ENCODE results near the gene MYL12B. TPM values are rescaled to one million over a fixed set of nuclear protein-coding genes. Genes with fewer than 3 reads are reported as not detected.
"Not testable (repeated sequence)": the region's sequence is repeated elsewhere in the genome, so short reads cannot be mapped to it uniquely, and the experiment has no call there.

The MYL12B gene
- total RNA-seq, 2 donors from 2014 or later = 208 to 328 TPM

GRCh38 chr18:3216987-3217386, 44.9 kb upstream of the MYL12B start:
- H3K36me3 ChIP-seq = peaks cover 8% of the 10 kb centered on the region
- TF ChIP-seq, protein P1, sequence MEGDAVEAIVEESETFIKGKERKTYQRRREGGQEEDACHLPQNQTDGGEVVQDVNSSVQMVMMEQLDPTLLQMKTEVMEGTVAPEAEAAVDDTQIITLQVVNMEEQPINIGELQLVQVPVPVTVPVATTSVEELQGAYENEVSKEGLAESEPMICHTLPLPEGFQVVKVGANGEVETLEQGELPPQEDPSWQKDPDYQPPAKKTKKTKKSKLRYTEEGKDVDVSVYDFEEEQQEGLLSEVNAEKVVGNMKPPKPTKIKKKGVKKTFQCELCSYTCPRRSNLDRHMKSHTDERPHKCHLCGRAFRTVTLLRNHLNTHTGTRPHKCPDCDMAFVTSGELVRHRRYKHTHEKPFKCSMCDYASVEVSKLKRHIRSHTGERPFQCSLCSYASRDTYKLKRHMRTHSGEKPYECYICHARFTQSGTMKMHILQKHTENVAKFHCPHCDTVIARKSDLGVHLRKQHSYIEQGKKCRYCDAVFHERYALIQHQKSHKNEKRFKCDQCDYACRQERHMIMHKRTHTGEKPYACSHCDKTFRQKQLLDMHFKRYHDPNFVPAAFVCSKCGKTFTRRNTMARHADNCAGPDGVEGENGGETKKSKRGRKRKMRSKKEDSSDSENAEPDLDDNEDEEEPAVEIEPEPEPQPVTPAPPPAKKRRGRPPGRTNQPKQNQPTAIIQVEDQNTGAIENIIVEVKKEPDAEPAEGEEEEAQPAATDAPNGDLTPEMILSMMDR (IDR thresholded peaks at IDR 0.05) = no peak
- no peak overlapping the region for H3K4me3 ChIP-seq
- no peaks in the 10 kb centered on the region for H3K27me3 ChIP-seq (replicated peaks; ENCODE audit: insufficient read depth)
- H3K4me1 ChIP-seq (ENCODE audit: control insufficient read depth in 1 of 2, low read depth in 2 of 2) = peaks cover 18 to 47% of the 10 kb centered on the region in 2 donors
- ATAC-seq (ENCODE audit: insufficient number of reproducible peaks, low FRiP score, low read depth) = no peak
- H3K9me3 ChIP-seq = no peaks in the 10 kb centered on the region
- no peak overlapping the region for H3K27ac ChIP-seq
- no peak for DNase-seq (ENCODE audit: low spot score)

DNA sequence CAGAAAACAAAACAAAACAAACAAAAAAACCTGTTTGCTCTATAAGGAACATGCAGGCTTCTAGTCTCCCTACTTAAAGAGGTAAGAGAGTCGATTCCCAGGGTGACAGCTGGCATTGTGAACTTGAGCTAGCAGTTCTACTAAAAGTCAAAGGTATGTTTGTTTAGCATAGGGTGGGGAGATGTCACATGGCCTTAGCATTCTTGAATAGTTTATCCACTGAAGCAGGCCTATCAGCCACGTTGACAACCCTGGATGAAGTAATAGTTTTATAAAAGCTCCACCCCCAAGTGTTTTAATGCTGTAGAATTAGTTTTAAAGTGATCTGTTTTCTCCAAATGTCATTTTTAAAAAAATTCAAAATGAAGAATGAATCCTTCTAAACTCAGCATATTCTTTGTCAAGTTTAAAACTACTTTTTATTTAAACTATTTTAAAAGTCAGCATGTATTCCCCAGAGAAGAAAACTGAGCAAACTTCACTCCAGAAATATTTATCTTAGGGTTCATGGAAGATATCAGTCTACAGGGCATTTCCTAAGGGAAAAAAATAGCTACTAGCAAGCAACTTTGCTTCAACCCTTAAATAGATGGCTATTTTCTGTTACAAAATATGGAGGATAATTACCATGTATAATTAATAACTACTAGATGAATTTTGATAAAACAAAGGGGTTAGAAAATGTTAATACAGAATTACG, 43.8 kb upstream of the MYL12B start:
- TF ChIP-seq, protein P1 (IDR thresholded peaks at IDR 0.05) = no peak
- Histone ChIP-seq H3K4me1 (ENCODE audit: control insufficient read depth in 1 of 2, low read depth in 2 of 2) (peaks cover 14 to 37% of the 10 kb centered on the region in 2 donors), H3K27ac (peak overlapping the region in 1 of 2 donors; percentile 88), H3K4me3 (peak overlapping the region; percentile 76), H3K36me3 (peaks cover 8% of the 10 kb centered on the region), H3K27me3 (replicated peaks; ENCODE audit: insufficient read depth) (no peaks in the 10 kb centered on the region), H3K9me3 (no peaks in the 10 kb centered on the region)
- ATAC-seq (ENCODE audit: insufficient number of reproducible peaks, low FRiP score, low read depth) (no peak), DNase-seq (ENCODE audit: low spot score) (no peak)

DNA sequence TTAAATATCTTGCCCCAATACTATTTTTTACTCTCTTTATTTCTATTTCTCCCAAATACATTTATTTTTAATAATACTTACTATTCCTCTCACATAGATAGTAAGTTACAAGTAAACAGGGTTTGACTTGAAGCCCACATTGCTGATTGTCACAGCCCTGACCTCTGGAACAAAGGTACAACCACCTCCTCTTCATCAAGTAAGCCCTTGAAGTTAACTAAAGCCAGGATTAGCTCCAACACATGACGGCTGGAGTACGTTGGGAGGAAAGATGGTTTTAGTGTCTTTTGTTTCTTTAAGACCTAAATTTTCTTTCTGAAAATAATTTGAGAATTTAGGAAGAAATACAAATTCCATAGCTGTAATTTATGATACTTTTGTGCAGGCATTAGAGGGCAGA, 43.1 kb upstream of the MYL12B start:
- TF ChIP-seq, protein P1 (IDR thresholded peaks at IDR 0.05) = no peak
- H3K9me3 ChIP-seq = no peaks in the 10 kb centered on the region
- peak overlapping the region; percentile 76 for H3K4me3 ChIP-seq
- DNase-seq (ENCODE audit: low spot score) (no peak), ATAC-seq (ENCODE audit: insufficient number of reproducible peaks, low FRiP score, low read depth) (no peak)
- peaks cover 6 to 30% of the 10 kb centered on the region in 2 donors for H3K4me1 ChIP-seq (ENCODE audit: control insufficient read depth in 1 of 2, low read depth in 2 of 2)
- H3K27me3 ChIP-seq (replicated peaks; ENCODE audit: insufficient read depth) = no peaks in the 10 kb centered on the region
- peak overlapping the region; percentile 62 to 88 for H3K27ac ChIP-seq
- H3K36me3 ChIP-seq = peaks cover 8% of the 10 kb centered on the region

DNA sequence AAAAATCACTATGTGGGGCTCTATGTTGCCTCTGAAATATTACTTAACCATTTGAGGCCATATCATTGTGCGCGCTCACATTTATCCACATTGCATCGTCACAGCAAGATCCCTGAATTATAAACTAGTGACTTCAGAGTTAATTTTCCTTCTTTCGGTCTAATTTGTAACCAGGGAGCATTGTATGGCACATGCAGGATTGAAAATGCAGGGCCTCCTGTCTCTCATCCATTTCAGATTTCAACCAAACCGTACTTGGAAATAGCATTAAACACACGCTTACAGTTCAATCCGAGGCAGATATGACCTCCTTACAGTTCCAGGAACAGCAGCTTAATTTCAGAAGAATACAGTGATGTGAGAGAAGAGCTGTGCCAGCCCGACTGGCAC, 42.7 kb upstream of the MYL12B start:
- TF ChIP-seq, protein P1 (IDR thresholded peaks at IDR 0.05) = no peak
- Histone ChIP-seq H3K9me3 (no peaks in the 10 kb centered on the region), H3K36me3 (peaks cover 7% of the 10 kb centered on the region), H3K4me3 (peak overlapping the region; percentile 76), H3K27me3 (replicated peaks; ENCODE audit: insufficient read depth) (no peaks in the 10 kb centered on the region), H3K27ac (peak overlapping the region; percentile 62 to 88), H3K4me1 (ENCODE audit: control insufficient read depth in 1 of 2, low read depth in 2 of 2) (peaks cover 5 to 29% of the 10 kb centered on the region in 2 donors)
- no peak for DNase-seq (ENCODE audit: low spot score)
- ATAC-seq (ENCODE audit: insufficient number of reproducible peaks, low FRiP score, low read depth) = no peak

GRCh38 chr18:3219631-3220335, 42.1 kb upstream of the MYL12B start, which contains the start of gene MYOM1:
Gene MYOM1, minus strand, starts transcription at chr18:3219968. Its CDS starts 4,745 bp downstream, at chr18:3215223.
- ATAC-seq (ENCODE audit: insufficient number of reproducible peaks, low FRiP score, low read depth) (no peak), DNase-seq (ENCODE audit: low spot score) (no peak)
- H3K4me3 ChIP-seq = peak within 1 kb of the TSS; percentile 76
- H3K9me3 ChIP-seq = no peaks in the 10 kb centered on the region
- TF ChIP-seq, protein P1 (IDR thresholded peaks at IDR 0.05) = no peak
- H3K27ac ChIP-seq = peak within 1 kb of the TSS; percentile 62 to 88
- no peaks in the 10 kb centered on the region for H3K27me3 ChIP-seq (replicated peaks; ENCODE audit: insufficient read depth)
- peaks cover 1% of the 10 kb centered on the region for H3K36me3 ChIP-seq
- H3K4me1 ChIP-seq (ENCODE audit: control insufficient read depth in 1 of 2, low read depth in 2 of 2) = peaks cover 5 to 29% of the 10 kb centered on the region in 2 donors

DNA sequence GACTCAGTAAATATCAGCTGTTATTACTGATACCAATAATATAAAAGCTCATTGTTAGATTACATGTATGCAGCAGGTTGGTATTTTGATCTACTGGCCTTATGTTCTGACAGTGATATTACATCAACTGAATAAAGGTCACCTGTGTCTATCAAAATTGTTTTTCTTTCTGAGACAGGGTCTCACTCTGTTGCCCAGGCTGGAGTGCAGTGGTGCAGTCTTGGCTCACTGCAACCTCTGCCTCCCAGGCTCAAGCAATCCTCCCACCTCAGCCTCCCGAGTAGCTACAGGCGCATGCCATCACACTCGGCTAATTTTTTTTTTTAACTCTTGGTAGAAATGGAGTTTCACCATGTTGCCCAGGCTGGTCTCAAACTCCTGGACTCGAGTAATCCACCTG, 41.1 kb upstream of the MYL12B start:
- H3K9me3 ChIP-seq; DNase-seq (ENCODE audit: low spot score); H3K36me3 ChIP-seq; H3K4me3 ChIP-seq; H3K27me3 ChIP-seq (replicated peaks; ENCODE audit: insufficient read depth); ATAC-seq (ENCODE audit: insufficient number of reproducible peaks, low FRiP score, low read depth): not testable (repeated sequence)
- peak overlapping the region; percentile 62 to 88 for H3K27ac ChIP-seq
- H3K4me1 ChIP-seq (ENCODE audit: control insufficient read depth in 1 of 2, low read depth in 2 of 2) = peaks cover 5 to 29% of the 10 kb centered on the region in 2 donors

Measured in thoracic aorta (tissue), 2 donors.